Type B pancreatic cell (in vitro differentiated cells): ENCODE results near the gene MTTP. TPM values are rescaled to one million over a fixed set of nuclear protein-coding genes. Genes with fewer than 3 reads are reported as not detected.

ENCODE experiments used
- DNase-seq: peaks from one replicate; pipeline ENCODE4 v3.0.0; 2021; ENCODE audit warnings: mixed read lengths; ENCODE audit not compliant: unreplicated experiment; ENCODE audit errors: extremely low spot score
- H3K27ac Mint-ChIP-seq: 2 replicates; pipeline ENCODE4 v1.8.0; 2021; ENCODE audit warnings: mild to moderate bottlenecking, mixed read lengths
- H3K27me3 Mint-ChIP-seq: 2 replicates; pipeline ENCODE4 v1.8.0; 2021; ENCODE audit warnings: mixed read lengths
- H3K36me3 Mint-ChIP-seq: 2 replicates; pipeline ENCODE4 v1.8.0; 2021; ENCODE audit warnings: mixed read lengths
- H3K4me1 Mint-ChIP-seq: one replicate; pipeline ENCODE4 v1.8.0; 2021; ENCODE audit warnings: mixed read lengths; ENCODE audit not compliant: unreplicated experiment
- H3K4me3 Mint-ChIP-seq: 2 replicates; pipeline ENCODE4 v1.8.0; 2021; ENCODE audit warnings: mild to moderate bottlenecking, mixed read lengths
- H3K9me3 Mint-ChIP-seq: 2 replicates; pipeline ENCODE4 v1.8.0; 2021; ENCODE audit warnings: mixed read lengths
- total RNA-seq: library from RNA; stranded (reverse); gene quantifications from 2 replicates; pipeline ENCODE4 v1.2.1, GENCODE V29; 2021; ENCODE audit warnings: low replicate concordance
- TF ChIP-seq, protein P1 (sequence below): fragments of 200-600 bp; sonication (generic); conservative IDR thresholded peaks from 2 replicates; pipeline ENCODE4 v1.5.0; 2021; ENCODE audit warnings: antibody characterized with exemption, mild to moderate bottlenecking

Gene MTTP
- total RNA-seq, 1 donor from 2014 or later, result 16.0 TPM

DNA sequence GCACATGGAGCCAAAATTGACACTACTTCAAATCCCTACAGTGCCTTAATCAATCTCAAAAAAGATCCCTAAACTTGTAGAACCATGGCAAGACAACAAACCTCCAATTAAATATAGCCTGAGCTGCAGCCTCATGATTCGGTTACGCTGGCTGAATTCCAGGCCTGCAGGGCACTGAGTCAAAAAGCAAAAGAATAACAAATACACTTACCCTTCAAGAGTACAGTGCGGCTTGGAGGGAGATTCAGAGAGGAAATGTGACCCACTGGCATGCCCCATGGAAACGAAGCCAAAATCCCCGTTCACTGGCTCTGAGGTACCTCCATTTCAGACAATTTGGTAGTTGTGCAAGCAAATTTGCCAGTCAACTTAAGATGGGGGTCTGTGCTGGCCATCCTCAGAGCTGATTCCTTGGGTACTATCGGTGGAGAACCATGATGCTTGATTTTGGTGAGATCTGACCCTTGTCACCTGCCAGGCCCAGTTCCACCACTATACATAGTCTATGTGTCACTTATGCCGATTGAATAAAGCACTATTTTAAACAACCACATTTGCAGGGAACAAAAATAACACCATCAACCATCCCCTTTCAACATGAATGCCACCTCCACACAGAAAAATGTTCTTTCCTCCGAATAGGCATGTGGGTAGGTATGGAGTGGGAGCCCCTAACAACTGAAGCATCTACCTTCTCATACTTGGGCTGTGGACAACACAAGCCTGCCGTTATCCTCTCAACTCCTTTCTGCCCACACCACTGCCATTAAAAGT, 80.9 kb downstream of the MTTP start:
- Mint-ChIP-seq H3K9me3 (no peaks in the 10 kb centered on the region), H3K36me3 (no peaks in the 10 kb centered on the region), H3K27ac (no peak overlapping the region), H3K4me1 (no peaks in the 10 kb centered on the region), H3K27me3 (no peaks in the 10 kb centered on the region), H3K4me3 (no peak overlapping the region)
- TF ChIP-seq, protein P1, sequence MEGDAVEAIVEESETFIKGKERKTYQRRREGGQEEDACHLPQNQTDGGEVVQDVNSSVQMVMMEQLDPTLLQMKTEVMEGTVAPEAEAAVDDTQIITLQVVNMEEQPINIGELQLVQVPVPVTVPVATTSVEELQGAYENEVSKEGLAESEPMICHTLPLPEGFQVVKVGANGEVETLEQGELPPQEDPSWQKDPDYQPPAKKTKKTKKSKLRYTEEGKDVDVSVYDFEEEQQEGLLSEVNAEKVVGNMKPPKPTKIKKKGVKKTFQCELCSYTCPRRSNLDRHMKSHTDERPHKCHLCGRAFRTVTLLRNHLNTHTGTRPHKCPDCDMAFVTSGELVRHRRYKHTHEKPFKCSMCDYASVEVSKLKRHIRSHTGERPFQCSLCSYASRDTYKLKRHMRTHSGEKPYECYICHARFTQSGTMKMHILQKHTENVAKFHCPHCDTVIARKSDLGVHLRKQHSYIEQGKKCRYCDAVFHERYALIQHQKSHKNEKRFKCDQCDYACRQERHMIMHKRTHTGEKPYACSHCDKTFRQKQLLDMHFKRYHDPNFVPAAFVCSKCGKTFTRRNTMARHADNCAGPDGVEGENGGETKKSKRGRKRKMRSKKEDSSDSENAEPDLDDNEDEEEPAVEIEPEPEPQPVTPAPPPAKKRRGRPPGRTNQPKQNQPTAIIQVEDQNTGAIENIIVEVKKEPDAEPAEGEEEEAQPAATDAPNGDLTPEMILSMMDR, result no peak
- no peak for DNase-seq

DNA sequence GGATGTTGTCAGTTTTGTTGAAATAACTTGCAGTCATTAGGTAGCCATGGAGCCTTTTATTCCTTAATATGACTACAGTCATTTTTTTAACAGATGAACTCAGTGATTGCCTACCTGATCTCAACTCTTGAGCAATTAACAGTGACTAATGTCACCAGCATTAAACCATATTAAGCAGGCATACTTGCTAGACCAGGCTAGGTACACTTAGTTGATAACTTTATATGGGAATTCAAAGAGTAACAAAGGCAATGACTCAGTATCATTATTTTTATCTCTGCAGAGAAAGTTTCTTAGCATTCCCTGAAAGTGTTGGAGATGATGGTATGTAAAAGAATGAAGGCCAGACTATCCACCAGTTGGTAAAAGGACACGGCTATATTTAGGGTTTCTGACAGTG, 83.2 kb downstream of the MTTP start, which contains the start of gene C4orf54:
Gene C4orf54 (minus strand): TSS at position 31 of the 400 bp plus-strand sequence. CDS start 3,180 bp downstream, outside the sequence.
- Mint-ChIP-seq H3K36me3 (no peaks in the 10 kb centered on the region), H3K27me3 (no peaks in the 10 kb centered on the region), H3K4me1 (no peaks in the 10 kb centered on the region), H3K27ac (no peak within 1 kb of the TSS), H3K4me3 (no peak within 1 kb of the TSS), H3K9me3 (no peaks in the 10 kb centered on the region)
- DNase-seq, result no peak
- TF ChIP-seq, protein P1, result no peak

DNA sequence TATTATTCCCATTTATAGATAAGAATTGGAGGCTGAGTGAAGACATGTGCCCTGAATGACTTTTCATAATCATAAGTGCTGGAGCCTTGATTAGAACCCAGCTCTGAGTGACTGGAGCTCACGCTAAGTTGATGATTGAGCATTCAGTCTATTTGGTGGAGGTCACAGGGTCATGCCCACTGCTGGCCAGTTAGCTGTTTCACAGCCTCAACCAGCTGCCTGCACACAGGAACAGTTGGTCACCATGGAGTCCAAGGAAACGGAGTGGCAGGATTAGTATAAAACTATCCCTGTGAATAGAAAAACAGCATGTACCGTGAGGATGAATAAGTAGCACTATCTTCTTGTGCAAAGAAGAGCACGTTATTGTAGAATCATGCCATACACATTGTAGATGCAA, 84.0 kb downstream of the MTTP start:
- Mint-ChIP-seq H3K27me3 (no peaks in the 10 kb centered on the region), H3K4me3 (no peak overlapping the region), H3K27ac (no peak overlapping the region), H3K9me3 (no peaks in the 10 kb centered on the region), H3K4me1 (no peaks in the 10 kb centered on the region), H3K36me3 (no peaks in the 10 kb centered on the region)
- TF ChIP-seq, protein P1, result no peak
- DNase-seq, result no peak

DNA sequence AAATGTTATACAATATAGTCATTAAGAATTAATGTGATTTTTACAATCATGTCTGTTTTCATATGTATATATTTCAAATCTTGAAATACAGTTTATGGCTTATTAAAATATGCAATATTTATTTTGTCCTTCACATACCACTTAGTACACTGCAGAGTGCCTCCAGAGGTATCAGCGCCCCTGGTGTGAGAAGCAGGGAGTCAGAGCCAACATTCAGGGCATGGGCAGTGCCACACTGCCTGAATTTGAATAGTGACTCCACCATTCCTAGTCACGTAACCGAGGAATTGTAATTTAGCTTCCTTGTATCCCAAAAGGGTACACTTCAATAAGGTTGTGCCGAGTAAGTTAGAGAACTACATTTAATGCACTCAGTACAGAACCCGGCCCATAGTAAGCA, 87.3 kb downstream of the MTTP start:
- no peaks in the 10 kb centered on the region for H3K27me3 Mint-ChIP-seq
- no peak overlapping the region for H3K4me3 Mint-ChIP-seq
- no peaks in the 10 kb centered on the region for H3K9me3 Mint-ChIP-seq
- H3K27ac Mint-ChIP-seq, result no peak overlapping the region
- TF ChIP-seq, protein P1, result no peak
- no peak for DNase-seq
- H3K36me3 Mint-ChIP-seq, result no peaks in the 10 kb centered on the region
- no peaks in the 10 kb centered on the region for H3K4me1 Mint-ChIP-seq

DNA sequence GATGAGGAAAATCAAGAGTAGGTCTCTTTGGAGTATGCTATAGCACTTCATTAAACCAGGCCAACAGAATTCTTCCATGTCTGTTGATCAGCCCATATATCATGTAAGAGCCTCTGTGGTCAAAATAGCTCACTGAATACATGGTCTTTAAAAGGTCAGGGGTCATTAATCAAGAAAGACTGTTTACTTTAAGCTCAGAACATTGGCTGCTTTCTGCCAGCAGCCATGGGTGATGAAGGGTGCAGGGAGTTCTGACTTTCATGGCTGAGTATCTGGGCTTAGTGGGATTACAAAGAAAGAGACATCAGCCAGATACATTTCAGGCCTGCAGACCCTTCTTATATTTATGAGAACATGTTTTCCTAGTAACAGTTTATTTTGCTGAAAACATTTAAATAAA, 90.1 kb downstream of the MTTP start:
- TF ChIP-seq, protein P1, result no peak
- H3K36me3 Mint-ChIP-seq, result no peaks in the 10 kb centered on the region
- no peak overlapping the region for H3K4me3 Mint-ChIP-seq
- no peaks in the 10 kb centered on the region for H3K4me1 Mint-ChIP-seq
- H3K27me3 Mint-ChIP-seq, result no peaks in the 10 kb centered on the region
- DNase-seq, result no peak
- no peaks in the 10 kb centered on the region for H3K9me3 Mint-ChIP-seq
- no peak overlapping the region for H3K27ac Mint-ChIP-seq
